Stimulated activated CD4-positive, alpha-beta T cell treated with anti-CD3 and anti-CD28 coated beads, Interleukin-1b, Interleukin-23, amount 100 ng/mL, for 48 hours (primary cell): Measurements from ENCODE around the gene C10orf67.
A peak's percentile ranks its signal among the peaks of the same experiment; 100 is the strongest.

Experiments used
- DNase-seq: peaks from one replicate; pipeline ENCODE4 v3.0.0-alpha.2; 2020

Gene C10orf67

DNA sequence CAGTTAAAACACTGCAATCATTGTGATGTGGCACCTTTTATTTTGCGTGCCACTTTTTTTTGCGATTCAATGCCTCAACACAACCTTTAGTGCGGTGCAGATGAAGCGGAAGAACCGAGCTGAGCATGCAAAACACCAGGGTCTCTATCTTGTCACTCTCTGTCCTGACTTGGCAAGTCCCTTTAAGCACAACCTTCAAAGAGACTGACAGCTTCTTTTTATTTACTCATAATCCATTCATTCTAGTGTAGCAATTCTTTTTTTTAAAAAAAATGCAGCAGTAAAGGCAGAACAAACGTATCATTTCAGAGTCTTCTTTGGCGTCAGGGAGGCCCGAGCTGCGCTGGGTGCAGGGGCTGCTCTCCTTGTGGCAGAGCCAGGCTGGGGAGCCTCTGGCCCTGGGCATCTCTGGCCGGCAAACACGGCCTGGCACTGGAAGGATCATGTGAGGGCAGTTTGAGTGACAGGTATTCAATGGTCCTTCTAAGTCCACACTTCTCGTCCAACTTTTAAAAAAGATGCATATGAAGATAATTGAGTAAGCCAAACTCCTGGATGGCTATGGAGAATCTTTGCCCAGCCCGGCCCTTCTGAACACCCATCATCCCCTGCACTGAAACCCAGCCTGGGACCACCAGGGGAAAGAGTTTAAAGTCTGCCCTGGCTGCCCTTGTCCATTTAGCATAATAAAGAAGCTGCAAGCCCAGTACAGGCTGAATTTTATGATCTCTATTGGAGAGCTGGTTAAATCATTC is 148.6 kb downstream of the C10orf67 start:
- no peak for DNase-seq

DNA sequence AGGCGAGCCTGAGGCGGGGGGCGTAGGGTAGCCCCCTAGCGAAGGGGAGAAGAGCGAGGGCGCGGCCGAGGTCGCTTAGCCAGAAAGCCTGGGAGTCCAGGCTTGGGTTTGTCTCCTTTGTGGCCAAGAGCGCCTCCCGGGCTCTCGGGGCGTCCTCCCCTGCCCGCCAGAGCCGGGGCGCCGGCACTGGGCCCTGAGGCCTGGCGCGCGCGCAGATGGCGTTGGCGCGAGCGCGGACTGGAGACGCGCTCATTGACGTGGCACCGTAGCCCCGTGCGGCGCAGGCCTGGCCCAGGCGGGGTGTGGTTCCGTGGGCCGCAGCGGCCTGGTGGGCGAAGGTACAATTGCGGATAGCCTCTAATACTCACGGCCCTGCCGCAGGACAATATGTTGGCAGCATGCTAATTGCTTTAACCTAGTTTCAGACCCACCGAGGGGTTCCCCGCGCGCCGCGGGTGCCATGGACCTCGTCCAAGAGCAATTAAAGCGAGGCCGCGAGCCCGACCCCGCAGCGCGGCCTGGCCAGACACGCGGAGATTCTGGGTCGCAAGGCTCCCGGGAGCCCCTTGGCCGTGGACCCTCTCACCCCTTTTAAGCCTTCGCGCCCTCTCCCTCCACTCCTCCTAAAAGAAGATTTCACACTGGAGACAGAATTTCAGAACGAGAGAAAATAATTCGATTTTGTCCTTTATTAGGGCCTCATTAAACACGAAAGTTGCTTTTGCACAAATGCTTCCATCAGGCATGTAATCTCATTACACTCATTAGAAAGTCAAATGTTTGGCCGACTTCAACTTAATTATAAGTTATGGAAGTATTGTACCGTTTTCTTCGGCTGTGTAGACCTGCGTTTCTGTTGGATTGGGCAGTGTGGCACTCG is 149.4 kb downstream of the C10orf67 start:
- DNase-seq: no peak

DNA sequence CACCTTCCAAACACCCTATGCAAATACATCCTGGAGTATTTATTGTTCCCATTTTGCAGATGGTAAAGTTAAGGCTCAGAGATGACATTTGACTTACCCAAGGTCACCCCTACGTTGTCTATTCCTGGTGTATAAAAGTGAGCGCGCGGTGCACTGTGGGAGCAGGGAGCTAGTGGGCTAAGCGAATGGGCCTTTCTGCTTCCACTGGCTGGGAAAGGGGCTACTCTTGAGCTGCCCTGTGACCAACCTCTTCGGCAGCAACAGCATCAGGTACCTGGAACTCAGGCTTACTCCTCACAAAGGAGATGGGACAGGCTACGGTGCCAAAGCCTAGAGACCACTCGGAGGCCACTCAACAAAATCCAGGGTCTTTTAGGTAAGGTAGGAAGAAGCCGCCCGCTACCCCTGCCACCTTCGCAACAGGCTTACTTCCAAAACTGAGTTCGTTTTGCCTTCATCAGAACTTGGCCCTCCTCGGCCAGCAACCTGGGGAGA is 150.1 kb downstream of the C10orf67 start:
- DNase-seq: no peak

DNA sequence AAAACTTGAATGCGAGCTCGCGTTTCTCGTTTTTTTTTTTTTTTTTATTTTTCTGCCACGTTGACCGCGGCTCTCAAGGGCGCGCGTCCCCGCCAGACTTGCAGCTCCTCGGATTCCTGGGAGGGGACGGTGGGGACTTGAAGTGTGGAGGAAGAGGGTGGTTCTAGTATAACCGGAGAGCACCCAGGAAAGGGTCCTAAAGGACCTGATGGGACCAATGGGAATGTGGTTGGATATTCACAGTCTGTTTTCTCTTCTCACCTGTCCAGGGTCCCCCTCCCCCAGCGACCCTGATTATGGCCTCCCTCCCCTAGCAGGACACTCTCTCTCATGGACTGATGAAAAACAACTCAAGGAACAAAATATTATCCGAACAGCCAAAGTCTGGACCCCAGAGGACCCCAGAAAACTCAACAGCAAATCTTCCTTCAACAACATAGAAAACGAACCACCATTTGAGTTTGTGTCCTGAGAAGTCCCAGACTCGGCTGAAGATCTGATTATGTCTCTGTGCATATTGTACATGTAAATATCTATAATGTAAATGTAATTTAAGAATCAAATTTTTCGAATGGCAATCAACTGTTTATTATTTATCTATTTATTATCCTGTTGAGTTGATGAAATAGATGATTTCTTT is 151.0 kb downstream of the C10orf67 start:
- no peak for DNase-seq

DNA sequence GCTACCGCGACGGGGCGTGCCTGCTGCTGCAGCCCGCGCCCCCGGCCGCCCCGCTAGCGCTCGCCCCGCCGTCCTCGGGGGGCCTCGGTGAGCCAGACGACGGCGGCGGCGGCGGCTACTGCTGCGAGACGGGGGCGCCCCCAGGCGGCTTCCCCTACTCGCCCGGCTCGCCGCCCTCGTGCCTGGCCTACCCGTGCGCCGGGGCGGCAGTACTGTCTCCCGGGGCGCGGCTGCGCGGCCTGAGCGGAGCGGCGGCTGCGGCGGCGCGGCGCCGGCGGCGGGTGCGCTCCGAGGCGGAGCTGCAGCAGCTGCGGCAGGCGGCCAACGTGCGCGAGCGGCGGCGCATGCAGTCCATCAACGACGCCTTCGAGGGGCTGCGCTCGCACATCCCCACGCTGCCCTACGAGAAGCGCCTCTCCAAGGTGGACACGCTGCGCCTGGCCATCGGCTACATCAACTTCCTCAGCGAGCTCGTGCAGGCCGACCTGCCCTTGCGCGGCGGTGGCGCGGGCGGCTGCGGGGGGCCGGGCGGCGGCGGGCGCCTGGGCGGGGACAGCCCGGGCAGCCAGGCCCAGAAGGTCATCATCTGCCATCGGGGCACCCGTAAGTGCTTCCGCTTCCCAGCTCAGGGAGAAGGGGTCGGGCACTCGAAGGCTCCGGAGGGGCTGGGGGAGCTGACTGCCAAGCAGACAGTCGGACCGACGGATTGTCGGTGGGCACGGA is 151.7 kb downstream of the C10orf67 start:
- no peak for DNase-seq

DNA sequence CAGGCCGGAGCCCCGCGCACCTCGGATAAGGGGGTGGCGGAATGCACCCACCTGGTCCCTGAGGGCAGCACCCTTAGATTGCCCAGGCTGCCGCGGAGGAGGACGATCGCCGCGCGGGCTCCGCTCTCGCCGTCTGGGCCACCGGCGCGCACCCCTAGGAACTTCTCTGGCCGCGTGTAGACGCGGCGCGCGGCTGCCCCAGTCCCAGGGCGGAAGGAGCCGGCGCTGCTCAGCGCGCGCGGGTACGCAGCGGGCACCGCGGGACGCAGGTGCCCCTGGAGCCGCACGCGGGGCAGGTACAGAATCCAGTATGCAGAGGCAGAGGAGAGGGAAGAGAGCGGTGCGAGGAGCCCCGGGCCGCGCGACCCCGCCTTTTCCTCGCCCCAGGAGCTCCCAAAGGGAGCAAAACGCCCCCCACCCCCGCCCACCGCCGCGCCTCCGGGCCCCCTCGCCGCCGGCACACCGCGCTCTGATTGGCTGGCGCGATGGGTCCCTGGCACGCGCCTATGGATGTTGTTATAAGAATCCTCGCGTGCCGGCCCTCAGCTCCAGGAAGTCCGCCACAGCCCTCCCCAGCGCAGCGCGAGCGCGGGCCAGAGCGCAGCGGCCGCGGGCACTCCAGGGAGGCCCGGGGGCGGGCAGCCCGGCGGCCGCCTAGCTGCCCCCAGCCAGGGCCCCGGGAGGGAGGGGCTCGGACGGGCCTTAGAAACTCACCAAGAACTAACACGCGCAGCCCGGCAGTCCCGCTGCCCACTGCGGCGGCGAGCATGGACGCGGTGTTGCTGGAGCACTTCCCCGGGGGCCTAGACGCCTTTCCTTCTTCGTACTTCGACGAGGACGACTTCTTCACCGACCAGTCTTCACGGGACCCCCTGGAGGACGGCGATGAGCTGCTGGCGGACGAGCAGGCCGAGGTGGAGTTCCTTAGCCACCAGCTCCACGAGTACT is 152.6 kb downstream of the C10orf67 start, which contains the start of gene PTF1A:
PTF1A (plus strand) TSS at position 549 of the 948 bp plus-strand sequence; CDS start at position 768, 219 bp downstream.
- no peak for DNase-seq

DNA sequence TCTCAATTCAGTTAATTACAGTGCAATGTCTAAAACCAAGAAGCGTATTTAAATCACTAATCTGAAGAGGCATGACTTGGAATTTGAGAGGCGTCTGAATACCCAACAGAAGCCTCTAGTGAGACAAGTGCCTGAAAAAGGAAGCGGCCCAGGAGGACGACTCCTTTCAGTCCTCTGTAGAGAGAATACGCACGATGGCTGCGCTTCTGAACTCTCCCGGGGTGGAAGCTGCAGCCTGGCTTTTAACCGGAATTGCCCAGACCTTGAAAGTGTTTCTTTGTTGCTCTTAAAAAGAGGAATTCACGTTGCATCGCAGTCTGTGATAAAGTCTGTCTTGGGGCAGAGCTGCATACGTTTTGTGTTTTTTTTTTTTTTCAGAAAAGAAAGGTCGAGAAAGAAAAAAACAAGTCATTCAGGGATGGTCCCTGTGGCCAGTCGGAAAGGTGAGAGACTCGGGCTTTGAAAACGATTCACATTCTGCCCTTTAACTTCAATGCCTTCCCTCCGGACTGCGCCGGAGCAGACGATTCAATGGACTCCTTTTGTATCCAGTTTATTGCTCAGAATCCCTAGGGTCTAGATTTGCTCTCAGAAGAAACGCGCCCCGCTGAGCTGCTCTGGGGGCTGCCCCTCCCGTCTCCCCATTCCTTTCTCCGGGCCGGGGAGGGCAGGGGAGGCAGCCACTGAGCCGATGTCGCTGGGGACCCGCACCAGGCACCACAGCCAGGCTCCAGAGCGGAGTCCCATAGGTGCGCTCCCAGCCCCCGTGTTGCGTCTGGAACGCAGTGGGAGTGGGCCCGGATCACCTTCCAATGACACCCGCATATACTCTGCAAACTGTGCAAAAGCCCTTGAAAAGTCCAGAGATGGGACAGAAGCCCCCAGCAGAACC is 153.5 kb downstream of the C10orf67 start:
- DNase-seq: no peak

DNA sequence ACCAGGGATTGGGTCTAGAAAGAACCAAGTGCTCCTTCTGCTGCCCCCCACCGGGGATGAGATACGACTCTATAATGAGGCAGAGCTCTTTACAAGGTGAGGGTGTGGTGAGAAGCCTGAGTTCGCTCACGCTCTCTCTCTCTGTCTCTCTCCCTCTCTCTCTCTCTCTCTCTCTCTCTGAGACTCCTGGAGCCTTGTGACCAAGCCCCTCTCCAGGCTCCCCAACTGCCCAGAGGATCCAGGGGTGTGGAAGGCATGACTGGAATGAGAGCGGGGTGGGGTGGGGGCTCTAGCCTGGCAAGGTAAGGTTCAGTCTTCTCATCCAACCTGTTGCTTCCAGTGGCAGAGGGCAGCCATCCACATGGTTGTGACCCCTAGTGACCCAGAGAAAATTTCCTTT is 155.6 kb downstream of the C10orf67 start:
- no peak for DNase-seq

DNA sequence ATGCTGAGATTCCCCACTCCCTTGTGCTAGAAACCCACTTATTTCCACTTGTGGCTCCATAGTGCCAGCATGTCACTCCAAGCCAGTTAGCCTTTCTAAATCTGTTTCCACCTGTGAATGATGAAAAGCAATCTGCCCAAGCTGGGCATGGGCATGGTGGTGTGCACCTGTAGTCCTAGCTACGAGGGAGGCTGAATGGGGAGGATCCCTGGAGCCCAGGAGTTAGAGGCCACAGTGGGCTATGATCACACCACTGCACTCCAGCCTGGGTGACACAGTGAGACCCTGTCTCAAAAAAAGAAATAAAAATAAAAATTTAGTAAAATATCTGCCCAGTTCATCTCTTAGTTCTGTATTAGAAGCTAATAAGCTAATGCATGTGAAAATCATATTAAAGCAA is 157.4 kb downstream of the C10orf67 start:
- no peak for DNase-seq

DNA sequence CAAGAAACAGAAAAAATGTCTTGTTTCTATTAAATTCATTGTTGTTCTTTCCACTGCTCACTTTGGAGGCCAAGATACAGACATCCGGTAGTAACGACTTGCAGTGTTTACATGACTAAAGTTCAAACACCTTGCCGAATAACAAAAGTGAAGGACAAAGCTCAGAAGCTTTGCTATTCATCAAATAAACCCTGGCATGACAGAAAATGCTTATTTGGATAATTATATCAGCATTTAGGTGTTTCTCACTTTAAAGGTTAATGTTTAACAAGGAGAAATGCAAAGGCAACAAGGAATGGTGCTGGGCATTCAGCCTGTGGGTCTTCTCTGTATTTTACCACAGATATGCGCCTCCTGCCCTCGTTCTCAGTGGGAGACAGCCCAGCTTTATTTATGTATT is 157.9 kb downstream of the C10orf67 start:
- no peak for DNase-seq

DNA sequence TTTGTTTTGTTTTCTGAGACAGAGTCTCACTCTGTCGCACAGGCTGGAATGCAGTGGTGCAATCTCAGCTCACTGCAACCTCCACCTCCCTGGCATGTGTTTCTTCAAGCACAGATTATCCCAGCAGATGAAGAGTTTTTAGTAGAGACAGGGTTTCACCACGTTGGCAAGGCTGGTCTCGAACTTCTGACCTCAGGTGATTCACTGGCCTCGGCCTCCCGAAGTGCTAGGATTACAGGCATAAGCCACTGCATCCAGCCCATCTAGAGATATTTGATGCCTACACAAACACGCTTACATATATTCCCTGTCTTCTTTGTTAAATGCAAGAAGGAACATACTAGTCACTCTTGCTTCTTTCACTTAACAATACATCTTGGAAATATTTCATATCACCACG is 158.4 kb downstream of the C10orf67 start:
- no peak for DNase-seq

DNA sequence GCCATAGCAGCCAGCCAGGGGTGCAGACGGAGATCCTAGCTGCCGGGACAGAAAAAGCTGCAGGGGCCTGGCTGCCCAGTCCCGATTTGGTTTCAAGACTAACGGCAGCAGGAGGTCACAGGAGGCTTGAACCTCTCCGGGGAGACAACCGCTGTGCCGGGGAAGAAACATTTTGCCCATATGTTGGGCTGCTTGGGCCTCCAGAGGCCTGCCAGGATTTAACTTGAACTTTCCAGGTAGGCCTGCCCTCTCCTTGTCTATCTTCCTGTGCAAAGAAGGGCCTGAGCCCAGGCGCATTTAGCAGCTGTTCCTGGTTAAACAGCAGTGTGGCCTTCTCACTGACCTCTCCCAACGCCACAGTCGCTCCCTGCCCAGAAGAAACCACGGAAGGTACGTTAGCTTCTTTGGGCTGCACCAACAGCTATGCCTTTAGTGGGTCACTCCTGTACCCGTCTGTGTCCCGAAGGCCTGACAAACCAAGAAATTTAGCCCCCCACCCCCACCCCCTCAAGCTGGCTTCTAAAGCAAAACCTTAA is 169.6 kb downstream of the C10orf67 start:
- DNase-seq: no peak

DNA sequence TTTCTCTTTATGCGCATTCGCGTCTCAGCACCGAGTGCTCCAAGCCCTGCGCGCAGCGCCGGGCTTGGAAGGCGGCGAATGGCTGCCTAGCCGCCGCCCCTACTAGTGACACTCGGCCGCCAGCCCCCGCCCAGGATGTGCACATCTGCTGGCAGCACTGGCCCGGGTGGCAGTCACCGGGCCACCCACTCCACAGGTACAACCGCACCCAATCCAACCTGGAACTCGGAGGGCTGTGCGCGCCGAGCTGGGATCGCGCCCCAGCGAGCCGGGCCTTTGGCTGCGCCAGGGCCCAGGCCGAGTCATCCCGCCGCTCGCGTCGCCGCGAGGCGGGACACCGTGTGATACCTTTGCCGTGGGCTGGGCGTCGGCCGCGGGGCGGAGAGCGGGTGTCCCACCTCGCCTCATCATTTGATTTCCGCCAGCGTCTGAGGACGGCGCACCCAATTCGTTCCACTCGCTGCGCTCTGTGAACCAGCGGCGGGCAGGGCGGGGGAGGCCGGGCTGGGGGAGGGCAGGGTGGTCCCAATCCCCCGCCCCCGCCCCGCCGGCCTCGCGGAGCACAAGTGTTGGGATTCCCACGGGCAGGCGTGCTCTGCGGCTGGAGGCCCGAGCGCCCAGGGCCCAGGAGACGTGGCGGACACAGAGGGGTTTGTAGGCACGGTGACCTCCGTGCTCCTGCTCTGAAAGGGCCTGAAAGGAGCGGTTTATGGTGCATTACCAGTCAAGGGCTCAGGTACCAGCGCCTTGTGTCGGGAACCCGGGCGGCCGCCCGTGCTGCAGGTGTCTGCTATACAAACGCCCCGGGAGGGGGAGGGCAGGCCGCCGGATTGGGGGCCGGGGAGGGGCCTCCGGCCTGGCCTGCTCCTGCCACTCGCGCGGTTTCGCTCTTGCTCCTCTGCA is 170.3 kb downstream of the C10orf67 start:
- DNase-seq: no peak

DNA sequence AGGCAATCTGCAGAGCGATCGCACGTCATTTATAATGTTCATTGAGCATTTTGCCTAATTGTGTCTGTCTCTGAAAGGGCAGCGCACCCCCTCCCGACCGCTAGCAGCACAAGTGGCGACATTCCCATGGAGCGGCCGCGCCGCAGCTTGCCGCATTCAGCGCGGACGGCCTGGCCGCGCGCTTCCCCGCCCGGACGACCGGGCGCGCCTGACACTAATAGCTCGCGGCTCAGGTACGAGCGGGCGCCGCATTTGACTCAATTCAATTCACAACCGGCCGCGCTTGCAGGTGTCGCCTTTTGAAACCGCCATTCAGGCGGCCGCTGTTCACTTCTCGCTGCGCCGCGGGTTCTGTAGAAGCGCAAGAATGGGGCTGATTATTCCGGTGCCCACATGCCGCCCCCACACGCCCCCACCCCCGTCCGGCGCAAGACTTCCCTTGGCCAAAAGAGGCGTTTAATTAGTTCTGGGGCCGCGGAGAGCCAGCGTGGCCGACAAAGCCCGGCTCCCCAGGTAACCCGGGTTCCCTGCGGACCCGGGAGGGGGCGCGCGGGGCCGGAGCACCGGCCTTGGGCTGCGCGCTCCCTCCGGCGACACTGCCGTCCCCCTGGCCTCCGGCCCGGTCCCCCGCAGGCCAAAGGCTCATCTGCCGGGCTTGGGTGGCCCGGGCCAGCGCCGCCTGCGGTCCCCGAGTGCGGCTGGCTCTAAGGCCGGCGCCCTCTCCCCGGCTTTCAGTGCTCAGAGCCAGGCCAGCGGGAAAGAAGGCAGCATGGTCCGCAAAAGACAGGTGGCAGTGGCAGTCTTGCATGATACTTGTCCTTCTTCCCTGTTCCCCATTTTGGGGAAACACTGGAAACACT is 171.2 kb downstream of the C10orf67 start:
- DNase-seq: no peak

DNA sequence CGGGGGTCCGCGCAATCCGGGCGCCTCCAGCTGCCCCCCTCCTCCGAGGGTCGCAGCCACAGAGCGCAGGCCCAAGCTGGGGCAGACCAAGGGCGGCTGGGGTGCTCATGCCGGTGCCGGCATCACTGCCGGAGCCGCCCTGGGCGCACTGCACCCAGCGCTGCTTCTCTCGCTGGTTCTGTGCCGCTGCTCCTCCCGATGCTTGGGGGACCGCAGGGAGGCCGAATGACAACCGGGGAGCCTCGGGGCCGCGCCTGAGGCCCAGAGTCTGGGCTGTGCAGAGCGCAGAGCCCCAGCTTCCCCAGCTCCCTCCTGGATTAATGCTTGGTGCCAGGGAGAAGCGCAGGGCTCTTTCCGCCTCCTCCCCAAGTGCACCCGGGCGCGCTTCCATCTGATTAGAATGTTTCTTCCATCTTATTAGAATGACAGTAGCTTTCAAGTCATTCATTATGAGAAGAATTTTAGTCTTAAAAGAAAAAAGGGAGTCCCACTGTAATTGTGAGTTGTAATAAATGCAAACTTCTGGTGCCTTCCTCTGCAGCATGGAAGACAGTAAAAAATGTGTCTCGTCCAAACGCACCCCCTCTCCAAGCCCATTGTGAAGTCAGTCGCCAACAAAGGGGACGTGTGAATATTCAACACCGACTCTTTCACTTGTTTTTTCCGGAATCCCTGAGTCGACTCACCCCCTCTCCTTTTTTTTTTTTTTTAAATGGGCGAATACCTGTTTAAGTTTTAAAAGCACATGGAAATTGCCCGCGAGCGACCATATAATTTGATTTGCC is 172.0 kb downstream of the C10orf67 start:
- DNase-seq: no peak

DNA sequence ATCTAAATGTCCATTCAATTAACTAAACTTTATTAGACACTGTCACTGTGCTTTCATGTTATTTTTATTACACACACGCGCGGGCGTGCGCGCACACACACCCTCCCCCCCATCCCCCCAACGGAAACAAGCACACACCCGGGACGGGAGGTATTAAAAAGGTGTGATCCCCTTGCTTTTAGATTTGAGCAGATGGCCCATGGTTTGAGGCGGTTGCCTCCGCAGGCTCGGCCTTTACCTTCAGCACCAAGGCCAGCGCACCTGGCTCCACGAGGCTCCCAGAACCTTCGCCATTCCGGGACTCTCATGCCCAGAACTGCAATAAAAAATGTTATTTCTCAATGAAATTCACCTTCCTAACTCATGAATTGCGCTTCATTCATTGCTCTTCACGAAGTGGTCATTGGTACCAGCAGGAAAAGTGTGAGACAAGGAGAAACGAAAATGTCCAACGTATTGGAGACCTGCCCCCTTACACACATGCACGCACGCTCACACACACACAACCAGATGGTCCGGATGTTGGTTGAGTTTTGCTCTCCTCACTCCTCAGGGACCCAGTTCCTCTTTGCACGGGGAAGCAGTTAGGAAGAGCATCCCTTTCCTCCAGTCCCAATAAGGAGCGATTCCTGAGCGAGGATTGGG is 173.2 kb downstream of the C10orf67 start:
- no peak for DNase-seq

DNA sequence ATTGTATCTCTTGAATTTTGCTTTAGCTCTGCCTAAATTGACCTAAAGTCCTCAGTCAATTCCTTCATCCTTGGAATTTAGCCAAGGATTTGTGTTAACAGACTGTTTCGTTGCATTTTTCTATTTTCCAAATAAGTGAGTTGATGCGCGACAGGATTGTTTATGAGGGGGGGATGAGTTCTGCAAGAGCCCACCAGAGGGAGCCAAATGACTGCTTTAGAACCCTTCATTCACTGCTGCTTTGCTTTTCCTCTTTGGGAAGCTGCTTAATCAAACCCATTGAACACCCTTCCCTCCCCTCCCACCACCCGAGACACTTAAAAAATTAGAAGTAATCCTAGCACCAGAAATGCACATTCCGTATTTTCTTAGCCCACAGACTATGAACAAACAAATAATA is 186.2 kb downstream of the C10orf67 start:
- peak; percentile 31 for DNase-seq
